ENCODE results near the gene MED1. TPM values are rescaled to one million over a fixed set of nuclear protein-coding genes. Genes with fewer than 3 reads are reported as not detected.
A peak's percentile ranks its signal among the peaks of the same experiment; 100 is the strongest.
"Not testable (repeated sequence)": the region's sequence is repeated elsewhere in the genome, so short reads cannot be mapped to it uniquely, and the experiment has no call there.

The MED1 gene
- total RNA-seq, 1 donor from 2014 or later = 23.1 TPM

DNA sequence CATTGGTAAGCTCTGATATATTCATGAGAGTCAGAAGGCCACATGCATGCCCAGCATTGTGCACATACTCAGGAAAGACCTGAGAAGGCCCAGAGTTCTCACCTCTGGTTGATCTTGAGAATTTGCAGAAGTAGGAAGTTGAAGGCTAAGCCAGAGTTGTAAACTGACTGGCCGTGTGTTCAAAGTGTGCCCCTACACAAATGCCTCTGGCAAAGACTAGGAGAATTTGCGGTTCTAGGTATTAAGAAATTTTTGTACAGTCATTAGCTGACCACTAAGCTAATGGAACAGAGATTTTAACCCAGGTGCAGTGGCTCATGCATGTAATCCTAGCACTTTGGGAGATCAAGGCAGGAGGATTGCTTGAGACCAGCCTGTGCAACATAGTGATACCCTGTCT lies 74.6 kb downstream of the MED1 start:
- intact Hi-C loops (cut with DNase I) = no loop called here
- TF ChIP-seq POLR2A (IDR thresholded peaks at IDR 0.05) = no peak
- no peak for TF ChIP-seq CTCF (IDR thresholded peaks at IDR 0.05)
- no peak for TF ChIP-seq POLR2AphosphoS5 (IDR thresholded peaks at IDR 0.05; ENCODE audit: insufficient read depth in 1 of 2, low read depth in 1 of 2)
- H3K9me3 ChIP-seq = no peaks in the 10 kb centered on the region
- no peak for DNase-seq (ENCODE audit: extremely low spot score in 2 of 2)
- H3K27ac ChIP-seq = no peak overlapping the region
- peaks cover 25% of the 10 kb centered on the region for H3K4me1 ChIP-seq
- no peaks in the 10 kb centered on the region for H3K36me3 ChIP-seq
- no peaks in the 10 kb centered on the region for H3K27me3 ChIP-seq
- no peak overlapping the region for H3K4me3 ChIP-seq

- peaks cover 20% of the 10 kb centered on the region for H3K4me1 ChIP-seq
- DNase-seq (ENCODE audit: extremely low spot score in 2 of 2); H3K9me3 ChIP-seq; H3K4me3 ChIP-seq; H3K27ac ChIP-seq; intact Hi-C loops (cut with DNase I); H3K36me3 ChIP-seq; H3K27me3 ChIP-seq: not testable (repeated sequence)
Observed at GRCh38 chr17:39367805-39368204, 83.3 kb downstream of the MED1 start.

DNA sequence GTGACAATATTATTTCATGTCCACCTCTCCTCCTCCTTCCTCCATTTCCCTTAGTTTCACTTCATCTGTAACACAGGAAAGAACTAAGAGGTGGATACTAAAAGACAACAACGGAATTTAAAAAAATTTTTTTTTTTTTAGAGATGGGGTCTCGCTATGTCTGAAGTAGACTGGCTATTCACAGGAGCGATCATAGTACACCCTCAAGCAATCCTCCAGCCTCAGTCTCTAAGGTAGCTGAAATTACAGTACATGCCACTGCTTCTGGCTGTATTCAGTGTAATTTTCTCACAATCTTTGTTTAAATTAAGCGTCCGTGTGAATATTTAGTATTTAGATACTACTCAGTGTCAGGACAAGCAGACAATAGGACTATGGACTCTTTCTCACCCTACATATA lies 85.2 kb downstream of the MED1 start:
- Histone ChIP-seq H3K27me3 (no peaks in the 10 kb centered on the region), H3K27ac (peak overlapping the region; percentile 42), H3K9me3 (no peaks in the 10 kb centered on the region), H3K4me1 (peaks cover 20% of the 10 kb centered on the region), H3K4me3 (no peak overlapping the region), H3K36me3 (no peaks in the 10 kb centered on the region)
- intact Hi-C loops (cut with DNase I) = no loop called here
- TF ChIP-seq CTCF (IDR thresholded peaks at IDR 0.05) (no peak), POLR2AphosphoS5 (IDR thresholded peaks at IDR 0.05; ENCODE audit: insufficient read depth in 1 of 2, low read depth in 1 of 2) (no peak), POLR2A (IDR thresholded peaks at IDR 0.05) (no peak)
- DNase-seq (ENCODE audit: extremely low spot score in 2 of 2) = no peak

DNA sequence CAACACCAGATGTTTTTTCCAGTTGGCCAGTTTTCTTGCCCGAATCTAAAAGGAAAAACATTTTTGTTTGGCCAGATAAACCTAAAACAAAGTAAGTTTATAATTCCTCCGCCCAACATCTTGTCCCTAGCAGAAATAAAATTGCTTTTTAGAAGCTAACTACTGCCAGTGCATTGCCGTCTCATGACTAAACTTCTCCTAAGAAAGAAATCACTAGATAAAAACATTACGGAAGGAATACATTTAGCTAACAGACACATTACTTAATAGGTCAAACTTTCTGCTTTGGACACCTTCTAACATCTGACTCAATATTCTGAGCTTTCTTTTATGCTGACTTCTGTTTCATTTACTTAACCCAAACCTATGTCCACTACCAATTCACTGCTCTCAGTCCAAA lies 85.8 kb downstream of the MED1 start:
- intact Hi-C loops (cut with DNase I) = no loop called here
- TF ChIP-seq POLR2A (IDR thresholded peaks at IDR 0.05) (no peak), POLR2AphosphoS5 (IDR thresholded peaks at IDR 0.05; ENCODE audit: insufficient read depth in 1 of 2, low read depth in 1 of 2) (peak; percentile 27 to 50)
- Histone ChIP-seq H3K4me1 (peaks cover 20% of the 10 kb centered on the region), H3K27me3 (no peaks in the 10 kb centered on the region), H3K9me3 (no peaks in the 10 kb centered on the region), H3K27ac (peak overlapping the region; percentile 42), H3K36me3 (no peaks in the 10 kb centered on the region), H3K4me3 (no peak overlapping the region)
- no peak for DNase-seq (ENCODE audit: extremely low spot score in 2 of 2)

- H3K4me3 ChIP-seq = no peak overlapping the region
- intact Hi-C loops (cut with DNase I) = no loop called here
- peaks cover 21% of the 10 kb centered on the region for H3K4me1 ChIP-seq
- no peak for DNase-seq (ENCODE audit: extremely low spot score in 2 of 2)
- H3K27ac ChIP-seq = peak overlapping the region; percentile 42
- H3K9me3 ChIP-seq = no peaks in the 10 kb centered on the region
- H3K27me3 ChIP-seq = no peaks in the 10 kb centered on the region
- no peaks in the 10 kb centered on the region for H3K36me3 ChIP-seq
- TF ChIP-seq POLR2A (IDR thresholded peaks at IDR 0.05) (no peak), POLR2AphosphoS5 (IDR thresholded peaks at IDR 0.05; ENCODE audit: insufficient read depth in 1 of 2, low read depth in 1 of 2) (no peak), CTCF (IDR thresholded peaks at IDR 0.05) (no peak)
Observed at GRCh38 chr17:39364236-39365025, 86.6 kb downstream of the MED1 start.

- TF ChIP-seq POLR2A (IDR thresholded peaks at IDR 0.05) (no peak), POLR2AphosphoS5 (IDR thresholded peaks at IDR 0.05; ENCODE audit: insufficient read depth in 1 of 2, low read depth in 1 of 2) (no peak), CTCF (IDR thresholded peaks at IDR 0.05) (no peak)
- Histone ChIP-seq H3K4me1 (peaks cover 29% of the 10 kb centered on the region), H3K4me3 (no peak overlapping the region), H3K9me3 (no peaks in the 10 kb centered on the region), H3K36me3 (no peaks in the 10 kb centered on the region), H3K27ac (no peak overlapping the region), H3K27me3 (no peaks in the 10 kb centered on the region)
- DNase-seq (ENCODE audit: extremely low spot score in 2 of 2) = no peak
- intact Hi-C loops (cut with DNase I) = no loop called here
Observed at GRCh38 chr17:39361064-39361463, 90.0 kb downstream of the MED1 start.
